Esophagus squamous epithelium (tissue), 5 donors: Measurements from ENCODE around the gene COL4A3. TPM values are rescaled to one million over a fixed set of nuclear protein-coding genes. Genes with fewer than 3 reads are reported as not detected.

Source experiments
- DNase-seq: peaks from one replicate; lab custom pipeline; 2025; lab: John Stamatoyannopoulos, UW
- H3K27ac ChIP-seq, 4 donors: fragments of 200-600 bp; sonication (generic); one replicate each; pipeline ENCODE4 v1.5.1; 2016 to 2019; ENCODE audit warnings: mild to moderate bottlenecking in 1 of 4
- H3K27me3 ChIP-seq, 4 donors: fragments of 200-600 bp; sonication (generic); 1 replicate in 3 of 4; 2 replicates in 1 of 4; pipeline versions ENCODE4 v1.5.1 to v1.6.0; 2017 to 2021; ENCODE audit warnings: antibody characterized with exemption in 1 of 4
- H3K36me3 ChIP-seq, 3 donors: fragments of 200-600 bp; sonication (generic); one replicate each; pipeline ENCODE4 v1.5.1; 2016 to 2019
- H3K4me1 ChIP-seq, 3 donors: fragments of 200-600 bp; sonication (generic); one replicate each; pipeline ENCODE4 v1.5.1; 2017 to 2019
- H3K4me3 ChIP-seq, 4 donors: fragments of 200-600 bp; sonication (generic); 1 replicate in 3 of 4; 2 replicates in 1 of 4; pipeline ENCODE4 v1.5.1; 2016 to 2019; ENCODE audit warnings: mild to moderate bottlenecking in 2 of 4, moderate library complexity in 1 of 4
- H3K9me3 ChIP-seq, 3 donors: fragments of 200-600 bp; sonication (generic); one replicate each; pipeline ENCODE4 v1.5.1; 2016 to 2019
- CTCF ChIP-seq, 6 experiments: fragments of 450-650 bp in 4 of 6; fragments of 200-600 bp in 2 of 6; sonication (generic) in 2 of 6; IDR thresholded peaks; one replicate each; pipeline ENCODE4 v1.5.1; 2016 to 2019; ENCODE audit warnings: antibody characterized with exemption in 6 of 6, mild to moderate bottlenecking in 4 of 6, moderate library complexity in 4 of 6
- POLR2A ChIP-seq, 4 donors: fragments of 450-650 bp; IDR thresholded peaks; one replicate each; pipeline ENCODE4 v1.6.1; 2017; ENCODE audit warnings: antibody characterized with exemption in 4 of 4, mild to moderate bottlenecking in 4 of 4, moderate library complexity in 3 of 4
- WGBS, 2 donors: methylation state at CpG; one replicate each; pipeline ENCODE4 v1.1.5; 2018; 5-methylcytosine and 5-hydroxymethylcytosine counted together
- intact Hi-C: fragments of 100-400 bp; cut with DNase I; formaldehyde crosslinking; loops from one replicate; pipeline ENCODE4 v1.15.0; 2022
- total RNA-seq, 4 donors: library from RNA; depleted of rRNA; stranded (reverse); fragments of >200 nt; gene quantifications; one replicate each; pipeline ENCODE4 v1.1.0, GENCODE V29; 2016
- donor health status: DM: yes; HTN: yes; CAD: no.

Gene COL4A3
- total RNA-seq, 4 donors from 2014 or later = 0.11 to 2.5 (median 0.38) TPM

GRCh38 chr2:227267410-227268115 lies 103.1 kb downstream of the COL4A3 start:
- Histone ChIP-seq H3K27me3 (no peaks in the 10 kb centered on the region), H3K4me1 (no peaks in the 10 kb centered on the region), H3K27ac (no peak overlapping the region), H3K36me3 (no peaks in the 10 kb centered on the region), H3K9me3 (no peaks in the 10 kb centered on the region), H3K4me3 (no peak overlapping the region)
- no peak for TF ChIP-seq CTCF (IDR thresholded peaks at IDR 0.05)
- TF ChIP-seq POLR2A (IDR thresholded peaks at IDR 0.05) = no peak
- DNase-seq = no peak
- 42 to 50% methylated on average over 10 of the region's 10 CpGs for WGBS, 2 donors
- intact Hi-C loops = no loop called here

DNA sequence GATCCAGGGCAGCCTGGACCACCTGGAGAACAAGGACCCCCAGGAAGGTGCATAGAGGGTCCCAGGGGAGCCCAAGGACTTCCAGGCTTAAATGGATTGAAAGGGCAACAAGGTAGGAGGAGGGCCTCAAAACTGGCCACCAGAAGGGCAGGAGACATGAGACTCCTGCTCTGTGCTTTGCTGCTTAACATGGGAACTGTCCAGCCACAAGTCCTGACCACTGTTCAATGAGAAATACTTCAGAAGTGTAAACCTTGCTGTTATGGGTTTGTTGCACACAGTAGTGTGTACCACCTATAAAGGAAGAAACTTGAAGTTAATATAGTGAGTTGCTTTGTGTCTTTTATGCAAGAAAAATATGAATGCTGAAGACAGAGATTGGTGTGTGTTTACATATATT lies 116.5 kb downstream of the COL4A3 start:
- no peaks in the 10 kb centered on the region for H3K9me3 ChIP-seq

DNA sequence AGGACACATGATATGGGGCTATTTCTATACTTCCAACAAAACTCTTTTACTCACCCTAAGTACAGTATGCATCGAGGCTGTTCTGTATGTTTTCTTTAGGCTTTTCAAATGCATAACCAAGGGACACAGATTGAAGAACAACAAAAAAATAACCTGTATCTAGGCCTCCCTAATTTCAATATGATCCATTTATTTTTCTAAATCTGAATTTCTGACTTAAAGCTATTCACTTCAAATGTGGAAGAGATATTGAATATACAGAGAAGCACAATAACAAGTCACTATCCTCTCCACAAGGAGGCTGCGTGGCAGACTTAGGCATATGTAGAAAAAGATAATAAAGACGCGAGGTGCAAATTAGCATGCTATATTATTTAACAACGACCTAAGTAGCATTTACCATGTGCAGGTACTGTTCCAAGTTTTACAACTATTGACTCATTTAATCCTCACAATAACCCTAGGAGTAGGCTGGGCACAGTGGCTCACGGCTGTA lies 121.4 kb downstream of the COL4A3 start:
- H3K27me3 ChIP-seq = no peaks in the 10 kb centered on the region
- no peaks in the 10 kb centered on the region for H3K4me1 ChIP-seq
- no peak overlapping the region for H3K27ac ChIP-seq
- H3K36me3 ChIP-seq = no peaks in the 10 kb centered on the region
- intact Hi-C loops = no loop called here
- no peak overlapping the region for H3K4me3 ChIP-seq
- DNase-seq = no peak
- no peak for TF ChIP-seq CTCF (IDR thresholded peaks at IDR 0.05)
- no peak for TF ChIP-seq POLR2A (IDR thresholded peaks at IDR 0.05)
- H3K9me3 ChIP-seq = no peaks in the 10 kb centered on the region
- 80 to 84% methylated on average over 6 of the region's 6 CpGs for WGBS, 2 donors

More for the DNA sequence above, 116.5 kb downstream of the COL4A3 start:
- TF ChIP-seq POLR2A (IDR thresholded peaks at IDR 0.05) (no peak), CTCF (IDR thresholded peaks at IDR 0.05) (no peak)
- no peaks in the 10 kb centered on the region for H3K4me1 ChIP-seq
- no peaks in the 10 kb centered on the region for H3K36me3 ChIP-seq
- no peaks in the 10 kb centered on the region for H3K27me3 ChIP-seq
- H3K27ac ChIP-seq = no peak overlapping the region
- no peak overlapping the region for H3K4me3 ChIP-seq
- DNase-seq = no peak
- intact Hi-C loops = no loop called here

GRCh38 chr2:227287771-227288170 lies 123.3 kb downstream of the COL4A3 start:
- H3K27me3 ChIP-seq = no peaks in the 10 kb centered on the region
- H3K36me3 ChIP-seq = no peaks in the 10 kb centered on the region
- H3K4me1 ChIP-seq = no peaks in the 10 kb centered on the region
- WGBS, 2 donors = 74 to 84% methylated on average over 5 of the region's 5 CpGs
- H3K9me3 ChIP-seq = no peaks in the 10 kb centered on the region
- DNase-seq = no peak
- H3K27ac ChIP-seq = no peak overlapping the region
- intact Hi-C loops = no loop called here
- no peak for TF ChIP-seq POLR2A (IDR thresholded peaks at IDR 0.05)
- TF ChIP-seq CTCF (IDR thresholded peaks at IDR 0.05) = no peak
- no peak overlapping the region for H3K4me3 ChIP-seq

DNA sequence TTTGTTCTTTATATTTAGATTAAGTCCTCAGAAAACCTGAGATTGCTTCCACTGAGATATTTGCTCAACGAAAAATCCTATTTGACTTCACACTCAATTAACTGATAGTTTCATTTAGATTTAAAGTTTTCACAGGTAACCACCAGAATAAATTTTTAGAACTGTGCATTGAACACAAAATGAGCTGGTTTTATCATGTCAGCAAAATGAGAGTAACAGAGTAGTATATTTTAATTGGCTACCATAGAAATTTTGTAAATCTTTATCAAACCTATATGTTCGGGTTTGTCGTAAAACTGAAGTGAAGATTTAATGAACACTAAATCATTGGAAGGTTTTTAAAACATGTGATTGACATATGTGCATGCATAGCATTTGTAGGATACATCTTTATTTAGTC lies 127.9 kb downstream of the COL4A3 start:
- H3K27me3 ChIP-seq = no peaks in the 10 kb centered on the region
- no peaks in the 10 kb centered on the region for H3K9me3 ChIP-seq
- 79 to 82% methylated on average over 3 of the region's 3 CpGs for WGBS, 2 donors
- DNase-seq = no peak
- no peak overlapping the region for H3K4me3 ChIP-seq
- TF ChIP-seq CTCF (IDR thresholded peaks at IDR 0.05) = no peak
- TF ChIP-seq POLR2A (IDR thresholded peaks at IDR 0.05) = no peak
- H3K36me3 ChIP-seq = no peaks in the 10 kb centered on the region
- intact Hi-C loops = no loop called here
- no peaks in the 10 kb centered on the region for H3K4me1 ChIP-seq
- H3K27ac ChIP-seq = no peak overlapping the region
